A549 treated with RU486 at 1 μM for 4 hours (cell line): Measurements from ENCODE around the gene GPR158. TPM values are rescaled to one million over a fixed set of nuclear protein-coding genes. Genes with fewer than 3 reads are reported as not detected.

Source experiments
- total RNA-seq: library from RNA; stranded (reverse); fragments of 200-300 nt; extraction: Qiagen RNA extraction; gene quantifications from 5 replicates; pipeline ENCODE4 v1.2.3, GENCODE V29; 2022; ENCODE audit warnings: low read depth

GPR158 gene
- 0.02 to 0.08 TPM (median 0.06 TPM) in 5 replicates for total RNA-seq

GRCh38 chr10:25174461-25175230 is at the start of gene GPR158:
Gene GPR158, plus strand, starts transcription at chr10:25175001. Its CDS starts 420 bp downstream, at chr10:25175421.

Other genes with a start within 250 kb of the GPR158 start
- 17.1 to 21.6 TPM (median 18.2 TPM) in 5 replicates for gene PRTFDC1, start 222.4 kb upstream of the GPR158 start, total RNA-seq
- gene ENKUR, start 158.8 kb upstream of the GPR158 start, total RNA-seq = 0.20 to 0.41 TPM (median 0.22 TPM) in 4 of 5 replicates, not detected in the other
- 2.2 to 4.1 TPM (median 3.4 TPM) in 5 replicates for gene THNSL1, start 158.4 kb upstream of the GPR158 start, total RNA-seq